Stimulated activated CD4-positive, alpha-beta T cell treated with anti-CD3 and anti-CD28 coated beads, Interleukin-4, amount 100 ng/mL, for 1 hour (primary cell): ENCODE measurements around the gene SAMSN1.

Experiments used
- DNase-seq: peaks from one replicate; pipeline ENCODE4 v3.0.0-alpha.2; 2020

The SAMSN1 gene

GRCh38 chr21:14545906-14546480 lies at the start of gene SAMSN1:
SAMSN1 (minus strand) TSS chr21:14546315; CDS start chr21:14546261, 54 bp downstream.
- DNase-seq = peak; percentile 46

- no peak for DNase-seq
Measured at GRCh38 chr21:14595449-14595848, 49.3 kb upstream of the SAMSN1 start.

- DNase-seq = no peak
Measured at GRCh38 chr21:14594967-14595366, 48.9 kb upstream of the SAMSN1 start.

GRCh38 chr21:14593230-14593629 lies 47.1 kb upstream of the SAMSN1 start:
- DNase-seq = no peak

GRCh38 chr21:14592296-14593000 lies 46.3 kb upstream of the SAMSN1 start:
- no peak for DNase-seq

GRCh38 chr21:14591882-14592281 lies 45.8 kb upstream of the SAMSN1 start:
- no peak for DNase-seq

- no peak for DNase-seq
Measured at GRCh38 chr21:14591377-14591776, 45.3 kb upstream of the SAMSN1 start.

- DNase-seq = no peak
Measured at GRCh38 chr21:14589855-14590563, 43.9 kb upstream of the SAMSN1 start.

GRCh38 chr21:14587266-14587665 lies 41.2 kb upstream of the SAMSN1 start:
- no peak for DNase-seq

GRCh38 chr21:14585122-14585521 lies 39.0 kb upstream of the SAMSN1 start:
- DNase-seq = no peak

GRCh38 chr21:14584357-14585095 lies 38.4 kb upstream of the SAMSN1 start:
- DNase-seq = no peak

- no peak for DNase-seq
Measured at GRCh38 chr21:14583629-14584255, 37.6 kb upstream of the SAMSN1 start.

GRCh38 chr21:14582934-14583628 lies 37.0 kb upstream of the SAMSN1 start:
- DNase-seq = no peak

GRCh38 chr21:14581902-14582457 lies 35.9 kb upstream of the SAMSN1 start:
- DNase-seq = no peak

- no peak for DNase-seq
Measured at GRCh38 chr21:14573244-14573643, 27.1 kb upstream of the SAMSN1 start.

- DNase-seq = no peak
Measured at GRCh38 chr21:14572204-14572780, 26.2 kb upstream of the SAMSN1 start.

- no peak for DNase-seq
Measured at GRCh38 chr21:14569868-14570267, 23.8 kb upstream of the SAMSN1 start.

GRCh38 chr21:14569026-14569621 lies 23.0 kb upstream of the SAMSN1 start:
- no peak for DNase-seq

GRCh38 chr21:14567331-14568279 lies 21.5 kb upstream of the SAMSN1 start:
- no peak for DNase-seq

GRCh38 chr21:14566894-14567293 lies 20.8 kb upstream of the SAMSN1 start:
- no peak for DNase-seq
